CD4-positive, alpha-beta T cell treated with Interleukin-6 for 4 hours (primary cell): ENCODE measurements around the gene CDC5L.

Experiments used
- DNase-seq: peaks from one replicate; pipeline ENCODE4 v3.0.0-alpha.2; 2020; ENCODE audit warnings: mixed read lengths

The CDC5L gene

DNA sequence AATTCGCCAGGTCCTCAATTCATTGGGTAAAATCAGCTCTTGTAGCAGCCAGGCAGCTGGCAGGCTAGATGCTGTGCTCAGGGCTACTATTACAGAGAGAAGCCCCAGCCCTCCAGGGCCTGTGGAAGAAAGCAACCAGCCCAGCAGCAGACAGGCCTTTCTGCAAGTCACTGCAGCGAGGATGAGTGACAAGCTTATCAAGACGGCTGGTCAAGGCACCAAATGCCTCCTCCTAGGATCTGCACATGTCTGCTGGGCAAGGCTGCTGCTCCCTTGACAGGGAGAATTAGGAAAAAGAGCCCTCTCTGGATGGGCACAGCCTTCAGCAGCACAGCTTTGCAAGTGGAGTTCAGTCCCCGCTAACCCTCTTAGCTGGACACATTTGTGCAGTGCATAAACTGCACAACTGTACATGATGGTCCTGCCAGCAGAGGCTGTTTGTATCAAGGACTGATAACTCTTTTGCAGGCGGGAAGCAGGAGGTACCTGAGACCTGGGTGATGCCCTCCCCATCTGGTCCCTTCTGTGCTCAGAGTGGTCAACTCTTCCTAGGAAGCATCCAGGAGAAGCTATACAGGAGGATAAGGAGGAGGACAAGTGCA is 89.9 kb downstream of the CDC5L start:
- DNase-seq, result no peak

GRCh38 chr6:44478158-44478557 is 90.7 kb downstream of the CDC5L start:
- no peak for DNase-seq

DNA sequence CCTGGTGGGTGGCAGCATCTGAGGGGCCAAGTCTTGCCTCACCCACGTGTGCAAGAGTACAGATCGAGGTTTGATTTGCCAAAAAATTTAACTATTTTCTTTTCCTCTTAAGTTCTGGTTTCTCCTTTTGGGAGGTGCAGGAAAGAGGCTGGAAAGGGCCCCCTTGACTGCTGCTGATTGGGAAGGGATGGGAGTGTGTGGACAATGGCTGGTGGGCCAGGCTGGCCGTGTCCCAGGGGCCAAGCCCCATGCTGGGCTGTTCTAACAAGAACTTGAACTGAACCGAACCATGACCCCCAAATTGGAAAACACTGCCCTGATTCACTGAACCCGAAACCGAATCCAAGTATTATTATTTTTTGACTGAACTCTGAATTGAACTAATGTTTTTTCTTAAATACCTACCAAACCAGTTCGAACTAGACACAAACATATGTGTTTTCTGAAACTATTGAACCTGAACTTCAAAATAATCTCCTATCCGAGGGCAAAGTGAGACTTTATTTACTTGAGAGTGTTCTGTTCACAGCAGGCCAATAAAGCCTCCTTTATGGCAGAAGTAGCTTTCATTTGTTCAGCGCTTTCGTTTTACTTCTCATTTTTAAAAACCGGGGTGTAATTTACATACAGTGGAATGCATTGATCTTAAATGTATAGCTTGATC is 91.2 kb downstream of the CDC5L start:
- no peak for DNase-seq

- DNase-seq, result no peak
These were observed 92.6 kb downstream of the CDC5L start for GRCh38 chr6:44480097-44480541.

DNA sequence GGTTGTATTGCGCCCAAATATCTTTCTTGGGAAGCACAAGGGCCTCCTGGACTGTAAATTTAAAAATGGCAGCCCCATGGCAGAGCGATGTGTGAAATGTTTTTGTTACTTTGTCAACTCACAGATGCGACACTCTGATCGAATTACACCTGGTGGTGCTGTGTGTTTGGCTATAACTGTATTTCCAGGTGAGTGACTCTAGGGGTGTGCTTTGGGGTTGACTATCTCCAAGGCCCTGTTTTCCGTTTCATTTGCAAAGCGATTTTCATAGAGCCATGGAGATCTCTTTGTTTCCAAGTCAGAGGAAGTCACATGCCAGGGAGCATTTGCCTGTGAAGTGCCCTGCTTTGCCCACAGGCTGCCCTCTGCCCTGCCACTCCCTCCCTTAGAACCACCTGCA is 93.5 kb downstream of the CDC5L start:
- no peak for DNase-seq

- DNase-seq, result no peak
These were observed 94.3 kb downstream of the CDC5L start for GRCh38 chr6:44481760-44482159.

DNA sequence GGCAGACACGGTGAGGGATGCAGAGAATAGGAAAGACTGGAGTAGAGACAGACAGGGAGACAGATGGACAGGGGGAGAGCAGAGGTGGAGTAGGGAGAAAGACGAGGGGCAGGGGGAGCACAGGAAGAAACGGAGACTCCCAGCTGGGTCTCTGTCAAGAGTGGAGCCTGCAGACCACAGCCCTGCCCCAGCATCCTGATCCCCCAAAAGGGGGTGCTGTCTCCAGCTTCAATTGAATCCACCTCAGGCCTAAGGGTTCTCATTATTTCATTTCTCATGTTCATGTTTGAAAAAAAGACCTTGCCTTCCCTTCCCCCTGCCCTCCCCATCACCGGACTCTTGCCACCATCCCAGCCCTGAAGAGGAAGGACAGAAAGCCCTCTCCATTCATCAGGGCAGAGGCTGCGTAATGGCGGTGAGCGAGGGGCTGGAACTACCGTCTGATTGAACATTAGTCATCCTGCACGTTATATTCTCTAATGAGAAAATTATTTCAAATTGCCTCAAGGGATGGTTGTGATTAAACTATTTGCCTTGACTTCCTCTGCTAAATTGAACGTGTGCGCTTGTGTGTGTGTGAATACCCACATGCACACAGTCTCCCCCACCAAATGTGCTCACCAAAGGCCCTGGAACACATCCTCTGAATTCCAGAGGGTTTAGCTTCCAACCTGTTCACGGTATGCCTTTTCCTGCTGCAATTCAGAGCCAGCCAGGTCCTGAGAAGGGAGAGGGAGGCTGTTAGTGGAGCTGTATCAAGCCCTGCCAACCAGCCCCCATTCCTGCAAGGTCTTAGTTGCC is 98.3 kb downstream of the CDC5L start:
- no peak for DNase-seq

DNA sequence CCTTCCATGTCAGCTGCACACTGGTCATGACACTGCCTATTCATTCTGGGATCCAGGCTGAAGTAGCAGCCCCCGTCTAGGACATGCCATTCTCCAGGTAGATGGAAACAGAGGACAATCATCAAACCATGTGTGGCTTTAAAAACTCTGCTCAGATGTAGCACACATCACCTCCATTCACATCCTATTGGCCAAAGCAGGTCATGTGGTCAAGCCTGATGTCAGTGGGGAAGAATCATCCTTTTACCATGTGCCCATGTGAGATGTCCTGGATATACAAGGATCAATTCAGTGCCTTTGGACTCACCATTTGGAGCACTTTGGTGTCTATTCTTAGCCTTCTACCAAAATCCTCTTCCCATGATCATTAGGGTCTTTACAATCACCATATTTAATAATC is 99.5 kb downstream of the CDC5L start:
- DNase-seq, result no peak

DNA sequence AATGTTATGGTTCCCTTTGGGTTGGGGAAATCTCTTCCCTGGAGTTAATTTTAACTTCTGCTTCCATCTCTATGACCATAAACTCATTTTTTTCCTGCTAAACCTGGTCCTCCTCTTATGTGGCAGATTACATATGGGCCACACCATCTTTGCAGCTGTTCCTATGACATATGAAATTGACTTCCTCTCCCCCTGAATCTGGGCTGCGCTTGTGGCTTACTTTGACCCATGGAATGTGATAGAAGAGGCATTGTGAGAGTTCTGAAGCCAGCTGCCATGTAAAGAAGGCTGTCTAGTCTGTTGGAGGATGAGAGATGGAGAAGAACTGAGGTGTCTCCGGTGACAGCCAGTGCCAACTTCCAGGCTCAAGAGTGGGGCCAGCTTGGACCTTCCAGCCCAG is 100.1 kb downstream of the CDC5L start:
- DNase-seq, result no peak

DNA sequence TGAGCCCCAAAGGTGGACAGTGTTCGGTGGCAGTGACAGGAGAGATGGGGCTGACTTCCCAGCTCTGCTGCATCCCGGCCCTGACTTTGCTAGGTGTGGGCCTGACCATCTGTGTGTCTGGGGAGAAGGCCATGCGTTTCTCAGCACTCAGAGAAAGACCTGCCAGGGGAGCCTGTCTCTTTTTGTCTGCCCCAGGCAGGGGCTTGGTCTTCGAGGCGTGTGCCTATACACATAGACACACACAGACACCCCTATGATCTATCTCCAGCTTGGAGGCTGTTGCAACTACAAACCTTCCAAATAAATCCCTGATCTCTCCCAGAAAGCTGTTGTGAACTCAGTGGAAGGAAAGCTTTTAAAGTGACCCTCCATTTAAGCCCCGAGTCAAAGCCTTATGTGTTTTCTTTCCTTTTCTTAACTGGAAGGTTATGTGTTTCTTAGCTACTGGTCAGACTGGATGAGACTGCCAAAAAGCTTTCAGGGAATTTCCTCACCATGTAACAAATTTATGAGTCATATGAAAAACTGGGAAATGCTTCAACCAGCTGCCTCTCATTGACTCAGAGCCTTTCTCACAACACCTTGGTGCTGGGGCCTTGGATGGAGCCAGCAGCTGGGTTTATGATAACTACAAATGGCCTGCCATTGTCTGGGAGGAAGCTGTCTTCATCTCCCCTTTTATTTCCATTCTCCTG is 102.6 kb downstream of the CDC5L start:
- DNase-seq, result no peak

GRCh38 chr6:44493132-44493531 is 105.6 kb downstream of the CDC5L start:
- no peak for DNase-seq

GRCh38 chr6:44493593-44493992 is 106.1 kb downstream of the CDC5L start:
- DNase-seq, result no peak

DNA sequence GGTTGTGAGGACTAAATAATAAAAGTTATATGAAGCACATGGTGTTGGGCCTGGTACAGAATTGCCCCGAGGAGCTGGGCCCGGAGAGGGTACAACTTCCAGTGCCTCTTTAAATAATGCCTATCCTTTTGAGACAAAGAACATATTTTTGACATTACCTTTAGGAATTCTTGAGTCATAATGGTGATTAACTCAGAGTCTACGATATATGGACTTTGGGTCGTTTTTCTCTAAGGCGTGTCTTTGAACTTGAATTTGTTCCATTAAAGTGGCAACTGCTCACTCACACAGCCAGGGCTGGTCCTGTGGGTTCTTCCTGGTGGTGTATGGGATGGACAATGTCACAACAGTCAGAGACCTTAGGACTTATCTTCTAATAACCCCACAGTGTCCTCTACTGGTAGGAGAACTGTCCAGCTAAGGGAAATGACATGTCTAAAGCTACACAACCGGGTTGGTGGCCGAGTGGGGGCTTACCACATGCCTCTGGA is 106.5 kb downstream of the CDC5L start:
- no peak for DNase-seq

DNA sequence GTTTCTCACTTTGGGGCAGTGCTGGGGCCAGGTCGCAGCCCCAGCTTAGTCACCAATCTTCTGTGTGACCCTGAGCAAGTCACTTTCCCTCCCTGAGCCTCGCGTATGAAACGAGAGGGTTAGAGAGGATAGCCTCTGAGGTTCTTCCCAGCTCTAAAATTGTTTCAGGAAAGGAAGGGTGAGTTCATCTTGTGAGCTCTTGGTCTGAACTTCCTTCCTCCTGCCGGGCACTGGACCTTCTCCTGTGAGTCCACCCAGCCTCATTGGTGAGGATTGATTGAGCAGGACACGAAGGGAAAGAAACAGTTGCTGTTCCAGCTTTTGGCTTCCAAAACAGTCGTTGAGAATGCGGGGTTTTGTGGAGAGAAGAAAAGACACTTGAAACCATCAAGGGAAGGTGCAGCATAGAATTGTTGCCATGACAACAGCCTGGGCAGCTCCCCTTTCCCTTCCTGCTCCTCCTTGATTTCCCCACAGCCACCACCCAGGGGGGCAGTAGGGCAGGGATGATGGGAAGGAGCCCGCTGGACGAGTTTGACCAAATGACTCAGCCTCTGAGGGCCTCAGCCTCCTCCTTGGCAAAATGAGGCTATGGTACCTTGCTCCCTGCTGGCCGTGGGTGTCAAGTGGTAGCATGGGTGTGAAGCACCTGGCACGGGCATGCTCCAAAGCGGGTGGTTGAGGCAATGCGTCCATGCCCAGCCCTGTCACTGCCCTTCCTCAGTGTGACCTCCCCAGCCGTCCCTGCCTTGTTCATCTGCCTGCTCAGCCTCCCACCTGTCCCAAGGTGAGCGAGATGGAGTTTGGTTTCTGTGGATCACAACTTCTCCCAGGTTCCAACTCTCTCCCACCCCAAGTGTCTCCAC is 107.8 kb downstream of the CDC5L start:
- DNase-seq, result no peak

DNA sequence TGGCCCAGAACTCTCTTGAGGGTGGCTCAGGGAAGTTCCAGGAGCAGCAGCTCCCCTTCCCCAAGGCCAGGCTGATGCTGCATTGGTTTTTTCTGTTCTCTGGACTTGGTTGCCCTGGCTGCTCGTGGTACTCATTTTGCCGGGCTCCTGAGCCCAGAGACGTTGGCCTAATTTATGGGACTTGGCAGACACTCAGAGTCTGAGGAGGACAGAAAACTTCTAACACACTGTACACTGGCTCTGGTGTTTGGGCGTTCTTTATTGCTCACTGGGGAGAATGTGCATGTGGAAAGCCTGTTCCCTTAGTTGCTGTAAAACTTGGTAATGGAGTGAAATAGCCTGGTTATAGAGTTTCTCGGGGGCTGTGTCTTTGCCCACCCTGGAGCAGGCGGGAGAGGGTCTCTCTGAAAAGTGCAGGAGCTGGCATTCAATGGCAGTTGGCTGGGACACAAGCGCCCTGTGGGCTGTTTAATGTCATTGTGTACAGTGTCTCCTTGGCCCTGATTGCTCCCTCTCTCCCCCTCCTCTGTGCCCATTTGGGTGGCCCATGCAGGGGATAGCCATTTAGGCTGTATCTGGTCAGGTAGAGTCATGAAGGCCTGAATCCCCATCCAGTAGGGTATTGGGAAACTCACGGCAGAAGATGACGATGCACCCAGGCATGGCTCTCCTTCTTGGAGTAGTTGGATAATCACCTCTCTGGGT is 109.3 kb downstream of the CDC5L start:
- no peak for DNase-seq

GRCh38 chr6:44497807-44498206 is 110.3 kb downstream of the CDC5L start:
- DNase-seq, result no peak

GRCh38 chr6:44498436-44498835 is 110.9 kb downstream of the CDC5L start:
- DNase-seq, result no peak

GRCh38 chr6:44499609-44500008 is 112.1 kb downstream of the CDC5L start:
- DNase-seq, result no peak
